CD8-positive, alpha-beta memory T cell (primary cell): Measurements from ENCODE around the gene MYH10. TPM values are rescaled to one million over a fixed set of nuclear protein-coding genes. Genes with fewer than 3 reads are reported as not detected.

Experiments
- CTCF ChIA-PET: fragments of 350-600 bp; sonication (Branson Sonifier 250); formaldehyde crosslinking; loops from one replicate; lab custom pipeline; 2021; ENCODE audit warnings: antibody characterized with exemption; lab: Charles Lee
- POLR2A ChIA-PET: fragments of 350-600 bp; sonication (Branson Sonifier 250); formaldehyde crosslinking; loops from one replicate; lab custom pipeline; 2021; ENCODE audit warnings: antibody characterized with exemption; lab: Charles Lee
- DNase-seq, 5 donors: peaks; one replicate each; pipeline versions ENCODE4 v3.0.0 to v3.0.0-alpha.2; 2020 to 2022; ENCODE audit warnings: mixed read lengths in 1 of 5
- H3K27ac ChIP-seq: one replicate; pipeline ENCODE4 v1.7.0; 2013; ENCODE audit warnings: low read depth, mild to moderate bottlenecking, low read length, moderate library complexity
- H3K27me3 ChIP-seq: 2 replicates; pipeline ENCODE4 v1.7.0; 2013; ENCODE audit warnings: low read length, mild to moderate bottlenecking; ENCODE audit not compliant: insufficient read depth, poor library complexity, severe bottlenecking
- H3K36me3 ChIP-seq: 2 replicates; pipeline ENCODE4 v1.7.0; 2013; ENCODE audit warnings: mild to moderate bottlenecking, low read length, moderate library complexity; ENCODE audit not compliant: insufficient read depth
- H3K4me1 ChIP-seq: 2 replicates; pipeline ENCODE4 v1.7.0; 2013; ENCODE audit warnings: mild to moderate bottlenecking, low read length, moderate library complexity; ENCODE audit not compliant: insufficient read depth
- H3K4me3 ChIP-seq: 2 replicates; pipeline ENCODE4 v1.7.0; 2013; ENCODE audit warnings: mild to moderate bottlenecking, low read length
- H3K9me3 ChIP-seq: 2 replicates; pipeline ENCODE4 v1.7.0; 2013; ENCODE audit warnings: mild to moderate bottlenecking, low read length
- H3K27ac Mint-ChIP-seq, 8 donors: one replicate each; pipeline ENCODE4 v1.8.0; 2020 to 2021; ENCODE audit warnings: mixed read lengths in 8 of 8, mild to moderate bottlenecking in 6 of 8, inconsistent platforms in 3 of 8, moderate library complexity in 3 of 8
- H3K27me3 Mint-ChIP-seq, 2 donors: one replicate each; pipeline ENCODE4 v1.8.0; 2020 to 2021; ENCODE audit warnings: mixed read lengths in 2 of 2, mild to moderate bottlenecking in 1 of 2, moderate library complexity in 1 of 2
- H3K36me3 Mint-ChIP-seq, 3 donors: one replicate each; pipeline ENCODE4 v1.8.0; 2020 to 2021; ENCODE audit warnings: mixed read lengths in 3 of 3, inconsistent platforms in 1 of 3, mild to moderate bottlenecking in 1 of 3
- H3K4me1 Mint-ChIP-seq, 3 donors: one replicate each; pipeline ENCODE4 v1.8.0; 2020 to 2021; ENCODE audit warnings: mixed read lengths in 3 of 3, inconsistent platforms in 1 of 3, mild to moderate bottlenecking in 1 of 3
- H3K4me3 Mint-ChIP-seq, 7 donors: one replicate each; pipeline ENCODE4 v1.8.0; 2020 to 2021; ENCODE audit warnings: mixed read lengths in 7 of 7, mild to moderate bottlenecking in 6 of 7, moderate library complexity in 4 of 7, inconsistent platforms in 2 of 7
- H3K9me3 Mint-ChIP-seq, 5 donors: one replicate each; pipeline ENCODE4 v1.8.0; 2020 to 2022; ENCODE audit warnings: mixed read lengths in 5 of 5, mild to moderate bottlenecking in 3 of 5, moderate library complexity in 2 of 5, inconsistent platforms in 1 of 5
- polyA plus RNA-seq: library from polyadenylated mRNA; unstranded; fragments of 300-500 nt; fragmentation: Illumina TruSeq; gene quantifications from one replicate; pipeline ENCODE4 v1.2.3, GENCODE V29; 2021
- total RNA-seq, 2 experiments: library from RNA; stranded (reverse); gene quantifications; one replicate each; pipeline ENCODE4 v1.2.3, GENCODE V29; 2021

MYH10 gene
- total and polyA plus RNA-seq, 3 experiments from 2014 or later: 2.4 to 7.5 (median 6.7) TPM

GRCh38 chr17:8611619-8612298 lies 18.8 kb downstream of the MYH10 start:
- H3K36me3 Mint-ChIP-seq: peaks cover 0 to 4% (median 0%) of the 10 kb centered on the region in 3 donors
- Histone ChIP-seq H3K4me1 (no peaks in the 10 kb centered on the region), H3K9me3 (no peaks in the 10 kb centered on the region), H3K4me3 (no peak overlapping the region), H3K27ac (no peak overlapping the region), H3K36me3 (no peaks in the 10 kb centered on the region), H3K27me3 (no peaks in the 10 kb centered on the region)
- peaks cover 0 to 5% (median 3%) of the 10 kb centered on the region in 5 donors for H3K9me3 Mint-ChIP-seq
- CTCF ChIA-PET: no interaction called here
- H3K4me1 Mint-ChIP-seq: no peaks in the 10 kb centered on the region
- POLR2A ChIA-PET: no interaction called here
- no peak for DNase-seq
- peaks cover 5 to 59% of the 10 kb centered on the region in 2 donors for H3K27me3 Mint-ChIP-seq
- H3K4me3 Mint-ChIP-seq: no peak overlapping the region
- H3K27ac Mint-ChIP-seq: no peak overlapping the region

GRCh38 chr17:8611137-8611536 lies 19.4 kb downstream of the MYH10 start:
- Mint-ChIP-seq H3K9me3 (peaks cover 0 to 5% (median 3%) of the 10 kb centered on the region in 5 donors), H3K36me3 (peaks cover 0 to 4% (median 0%) of the 10 kb centered on the region in 3 donors), H3K4me3 (no peak overlapping the region), H3K27ac (no peak overlapping the region), H3K4me1 (no peaks in the 10 kb centered on the region), H3K27me3 (peaks cover 6 to 60% of the 10 kb centered on the region in 2 donors)
- ChIA-PET POLR2A (no interaction called here), CTCF (no interaction called here)
- Histone ChIP-seq H3K27ac (no peak overlapping the region), H3K9me3 (no peaks in the 10 kb centered on the region), H3K36me3 (no peaks in the 10 kb centered on the region), H3K4me3 (no peak overlapping the region), H3K4me1 (no peaks in the 10 kb centered on the region), H3K27me3 (no peaks in the 10 kb centered on the region)
- no peak for DNase-seq

DNA sequence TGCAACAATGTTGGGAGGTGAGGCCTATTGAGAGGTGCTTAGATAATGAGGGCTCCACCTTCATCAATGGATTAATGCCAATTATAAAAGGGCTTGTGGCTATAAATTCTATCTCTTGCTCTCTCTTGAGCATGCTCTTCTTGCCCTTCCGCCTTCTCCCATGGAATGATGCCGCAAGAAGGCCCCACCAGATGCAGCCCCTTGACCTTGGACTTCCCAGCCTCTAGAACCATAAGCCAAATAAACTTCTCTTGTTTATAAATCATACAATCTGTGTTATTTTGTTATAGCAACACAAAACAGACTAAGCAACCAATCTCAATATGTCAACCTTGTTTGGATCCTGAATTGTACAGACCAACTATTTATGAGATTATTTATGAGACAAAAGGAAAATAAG lies 20.0 kb downstream of the MYH10 start:
- CTCF ChIA-PET: no interaction called here
- H3K36me3 Mint-ChIP-seq: peaks cover 0 to 4% (median 0%) of the 10 kb centered on the region in 3 donors
- no peaks in the 10 kb centered on the region for H3K9me3 ChIP-seq
- no peaks in the 10 kb centered on the region for H3K27me3 ChIP-seq
- no peaks in the 10 kb centered on the region for H3K36me3 ChIP-seq
- no peak overlapping the region for H3K27ac ChIP-seq
- H3K4me3 Mint-ChIP-seq: no peak overlapping the region
- no peak overlapping the region for H3K4me3 ChIP-seq
- H3K4me1 Mint-ChIP-seq: no peaks in the 10 kb centered on the region
- no peaks in the 10 kb centered on the region for H3K4me1 ChIP-seq
- peaks cover 0 to 5% (median 3%) of the 10 kb centered on the region in 5 donors for H3K9me3 Mint-ChIP-seq
- peaks cover 6 to 58% of the 10 kb centered on the region in 2 donors for H3K27me3 Mint-ChIP-seq
- no peak for DNase-seq
- POLR2A ChIA-PET: no interaction called here
- H3K27ac Mint-ChIP-seq: no peak overlapping the region

DNA sequence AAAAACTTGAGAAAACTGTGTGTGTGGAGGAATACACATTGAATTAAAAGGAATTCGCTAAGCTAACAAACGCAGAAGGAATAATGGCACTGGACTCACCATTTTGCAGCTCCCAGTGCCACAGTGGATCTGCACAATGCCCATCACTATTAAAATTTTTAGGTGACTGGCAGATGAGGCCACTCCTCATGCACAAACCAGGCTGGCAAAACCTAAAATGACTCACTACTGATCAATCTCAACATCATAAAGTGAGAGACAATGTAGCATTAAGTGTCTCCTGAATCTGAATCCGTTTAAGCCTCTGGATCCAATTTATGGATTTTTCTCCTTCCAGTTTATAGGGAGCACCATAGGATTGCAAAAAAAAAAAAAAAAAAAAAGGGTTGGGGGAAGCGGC lies 20.6 kb downstream of the MYH10 start:
- POLR2A ChIA-PET: no interaction called here

GRCh38 chr17:8608001-8608400 lies 22.5 kb downstream of the MYH10 start:
- Mint-ChIP-seq H3K4me3 (no peak overlapping the region), H3K27me3 (peaks cover 9 to 55% of the 10 kb centered on the region in 2 donors), H3K4me1 (no peaks in the 10 kb centered on the region), H3K9me3 (peaks cover 0 to 5% (median 3%) of the 10 kb centered on the region in 5 donors), H3K27ac (no peak overlapping the region), H3K36me3 (peaks cover 0 to 4% (median 0%) of the 10 kb centered on the region in 3 donors)
- Histone ChIP-seq H3K9me3 (no peaks in the 10 kb centered on the region), H3K27ac (no peak overlapping the region), H3K36me3 (no peaks in the 10 kb centered on the region), H3K27me3 (no peaks in the 10 kb centered on the region), H3K4me3 (no peak overlapping the region), H3K4me1 (no peaks in the 10 kb centered on the region)
- ChIA-PET CTCF (no interaction called here), POLR2A (no interaction called here)
- no peak for DNase-seq

More for the DNA sequence above, 20.6 kb downstream of the MYH10 start:
- H3K4me1 ChIP-seq: no peaks in the 10 kb centered on the region
- no peak overlapping the region for H3K4me3 ChIP-seq
- H3K36me3 ChIP-seq: no peaks in the 10 kb centered on the region
- no peak overlapping the region for H3K27ac ChIP-seq
- no peaks in the 10 kb centered on the region for H3K9me3 ChIP-seq
- H3K27me3 Mint-ChIP-seq: peaks cover 11 to 58% of the 10 kb centered on the region in 2 donors
- peaks cover 0 to 4% (median 0%) of the 10 kb centered on the region in 3 donors for H3K36me3 Mint-ChIP-seq
- H3K9me3 Mint-ChIP-seq: peaks cover 0 to 5% (median 3%) of the 10 kb centered on the region in 5 donors
- H3K4me1 Mint-ChIP-seq: no peaks in the 10 kb centered on the region
- CTCF ChIA-PET: no interaction called here
- H3K27me3 ChIP-seq: no peaks in the 10 kb centered on the region
- H3K27ac Mint-ChIP-seq: no peak overlapping the region
- no peak overlapping the region for H3K4me3 Mint-ChIP-seq
- no peak for DNase-seq

- CTCF ChIA-PET: no interaction called here
- POLR2A ChIA-PET: no interaction called here
Observed at GRCh38 chr17:8606401-8606800, 24.1 kb downstream of the MYH10 start.

DNA sequence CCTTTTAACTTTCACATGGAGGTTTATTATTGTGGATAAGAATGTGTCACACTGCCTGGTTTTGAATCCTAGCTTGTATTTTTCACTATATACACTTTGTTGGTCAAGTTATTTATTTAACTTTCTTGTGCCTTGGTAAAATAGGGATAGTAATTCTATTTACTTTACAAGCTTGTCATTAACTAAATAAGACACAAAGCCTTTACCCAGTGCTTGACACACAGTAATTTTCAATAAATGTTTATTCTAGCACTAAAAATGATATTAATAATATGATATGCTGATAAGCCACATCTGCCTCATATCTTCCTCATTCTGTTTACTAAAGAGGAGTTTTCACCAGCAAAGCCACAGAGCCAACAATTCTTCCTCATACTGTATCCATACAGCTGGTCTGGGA lies 27.8 kb downstream of the MYH10 start:
- Mint-ChIP-seq H3K27me3 (peaks cover 12 to 33% of the 10 kb centered on the region in 2 donors), H3K27ac (no peak overlapping the region), H3K4me1 (no peaks in the 10 kb centered on the region), H3K4me3 (no peak overlapping the region), H3K9me3 (no peaks in the 10 kb centered on the region), H3K36me3 (no peaks in the 10 kb centered on the region)
- Histone ChIP-seq H3K27ac (no peak overlapping the region), H3K27me3 (no peaks in the 10 kb centered on the region), H3K36me3 (no peaks in the 10 kb centered on the region), H3K4me1 (no peaks in the 10 kb centered on the region), H3K9me3 (no peaks in the 10 kb centered on the region), H3K4me3 (no peak overlapping the region)
- no peak for DNase-seq
- POLR2A ChIA-PET: no interaction called here
- CTCF ChIA-PET: no interaction called here

More at GRCh38 chr17:8606401-8606800, 24.1 kb downstream of the MYH10 start:
- no peak overlapping the region for H3K4me3 Mint-ChIP-seq
- H3K4me1 ChIP-seq: no peaks in the 10 kb centered on the region
- H3K36me3 Mint-ChIP-seq: peaks cover 0 to 4% (median 0%) of the 10 kb centered on the region in 3 donors
- H3K27me3 Mint-ChIP-seq: peaks cover 14 to 52% of the 10 kb centered on the region in 2 donors
- H3K27me3 ChIP-seq: no peaks in the 10 kb centered on the region
- peaks cover 0 to 5% (median 3%) of the 10 kb centered on the region in 5 donors for H3K9me3 Mint-ChIP-seq
- no peaks in the 10 kb centered on the region for H3K4me1 Mint-ChIP-seq
- no peaks in the 10 kb centered on the region for H3K9me3 ChIP-seq
- no peaks in the 10 kb centered on the region for H3K36me3 ChIP-seq
- no peak overlapping the region for H3K27ac ChIP-seq
- H3K4me3 ChIP-seq: no peak overlapping the region
- no peak overlapping the region for H3K27ac Mint-ChIP-seq
- no peak for DNase-seq

DNA sequence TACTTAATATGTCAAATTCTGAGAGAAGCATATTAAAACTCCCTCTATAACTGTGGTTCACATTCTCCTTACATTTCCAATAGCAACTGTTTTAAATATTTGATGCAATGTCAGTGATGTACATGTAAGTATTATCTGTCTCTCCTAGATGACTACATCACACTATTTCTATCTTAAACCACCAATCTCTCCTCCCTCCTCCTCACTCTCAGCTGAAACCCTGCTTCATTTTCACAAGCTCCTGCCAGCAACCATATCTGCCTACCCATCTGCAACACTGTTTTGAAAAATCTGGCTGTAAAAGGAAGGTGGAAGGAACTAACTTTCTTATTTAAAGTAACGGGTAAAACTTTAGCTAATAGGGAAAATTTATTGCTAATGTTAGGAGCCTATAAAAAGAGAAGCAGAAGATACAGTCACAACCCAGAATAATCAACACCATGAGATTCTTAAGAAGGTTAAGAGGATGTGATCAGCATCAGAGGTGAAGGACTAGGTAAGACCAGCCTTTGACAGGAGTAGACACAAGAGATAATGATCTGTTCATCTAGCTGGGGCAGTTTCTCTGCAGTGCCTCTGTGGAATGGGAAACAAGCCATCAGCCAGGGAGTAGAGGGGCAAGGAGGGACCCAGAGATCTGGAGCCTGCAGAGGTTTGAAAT lies 31.0 kb downstream of the MYH10 start:
- ChIA-PET POLR2A (no interaction called here), CTCF (no interaction called here)
- Mint-ChIP-seq H3K27ac (no peak overlapping the region), H3K36me3 (no peaks in the 10 kb centered on the region), H3K4me1 (no peaks in the 10 kb centered on the region), H3K9me3 (no peaks in the 10 kb centered on the region), H3K27me3 (peaks cover 4 to 19% of the 10 kb centered on the region in 2 donors), H3K4me3 (no peak overlapping the region)
- Histone ChIP-seq H3K9me3 (no peaks in the 10 kb centered on the region), H3K36me3 (no peaks in the 10 kb centered on the region), H3K27ac (no peak overlapping the region), H3K27me3 (no peaks in the 10 kb centered on the region), H3K4me3 (no peak overlapping the region), H3K4me1 (no peaks in the 10 kb centered on the region)
- no peak for DNase-seq
